Measurements from ENCODE around the gene RELB.

Gene RELB

GRCh38 chr19:44988896-44989556, 12.2 kb upstream of the RELB start:
- Histone ChIP-seq H3K27ac (ENCODE audit: low read length) (no peak overlapping the region), H3K4me1 (ENCODE audit: low read length) (no peaks in the 10 kb centered on the region), H3K27me3 (replicated peaks; ENCODE audit: insufficient read depth, low read length) (no peaks in the 10 kb centered on the region), H3F3A (ENCODE audit: insufficient read depth, low read length) (no peaks in the 10 kb centered on the region), H3K4me2 (ENCODE audit: low read depth, low read length) (no peak overlapping the region), H3K9ac (ENCODE audit: low read length) (no peak overlapping the region), H3K79me2 (ENCODE audit: low read length) (no peaks in the 10 kb centered on the region), H3K36me3 (replicated peaks; ENCODE audit: insufficient read depth, low read length) (no peaks in the 10 kb centered on the region), H3K4me3 (ENCODE audit: low read length) (no peak overlapping the region), H3K9me3 (replicated peaks; ENCODE audit: insufficient read depth, low read length) (no peaks in the 10 kb centered on the region), H3K9me2 (replicated peaks; ENCODE audit: insufficient read depth, low read length) (no peaks in the 10 kb centered on the region), H2AFZ (ENCODE audit: low read length) (no peak overlapping the region), H4K20me1 (ENCODE audit: insufficient read depth, low read length) (no peaks in the 10 kb centered on the region)
- peak; percentile 75 for TF ChIP-seq CTCF (IDR thresholded peaks at IDR 0.05; ENCODE audit: low read length)
- TF ChIP-seq EZH2 (optimal IDR thresholded peaks at IDR 0.05; ENCODE audit: low read depth, low read length) = no peak
- peak; percentile 70 for DNase-seq

DNA sequence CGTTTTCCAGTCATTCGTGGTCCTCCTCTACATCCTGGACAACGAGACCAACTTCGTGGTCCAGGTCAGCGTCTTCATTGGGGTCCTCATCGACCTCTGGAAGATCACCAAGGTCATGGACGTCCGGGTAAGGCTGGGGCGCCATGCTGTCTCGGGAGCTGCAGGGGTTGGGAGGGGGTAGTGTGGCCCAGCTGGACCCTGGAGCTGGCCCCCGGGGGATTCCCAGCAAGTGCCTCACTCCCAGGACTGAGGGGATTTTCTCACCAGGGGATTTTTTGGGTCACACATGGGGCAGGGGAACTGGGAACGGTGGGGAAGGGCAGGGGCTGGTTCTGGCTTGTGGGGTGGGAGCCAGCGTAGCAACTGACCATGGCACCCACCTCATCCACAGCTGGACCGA, 10.8 kb upstream of the RELB start:
- Histone ChIP-seq H3K4me2 (ENCODE audit: low read depth, low read length) (no peak overlapping the region), H3K27me3 (replicated peaks; ENCODE audit: insufficient read depth, low read length) (no peaks in the 10 kb centered on the region), H3K27ac (ENCODE audit: low read length) (no peak overlapping the region), H3K9me3 (replicated peaks; ENCODE audit: insufficient read depth, low read length) (no peaks in the 10 kb centered on the region), H4K20me1 (ENCODE audit: insufficient read depth, low read length) (no peaks in the 10 kb centered on the region), H3K36me3 (replicated peaks; ENCODE audit: insufficient read depth, low read length) (no peaks in the 10 kb centered on the region), H3F3A (ENCODE audit: insufficient read depth, low read length) (no peaks in the 10 kb centered on the region), H3K9ac (ENCODE audit: low read length) (no peak overlapping the region), H3K79me2 (ENCODE audit: low read length) (no peaks in the 10 kb centered on the region), H3K4me3 (ENCODE audit: low read length) (no peak overlapping the region), H3K9me2 (replicated peaks; ENCODE audit: insufficient read depth, low read length) (no peaks in the 10 kb centered on the region), H2AFZ (ENCODE audit: low read length) (no peak overlapping the region), H3K4me1 (ENCODE audit: low read length) (no peaks in the 10 kb centered on the region)
- TF ChIP-seq EZH2 (optimal IDR thresholded peaks at IDR 0.05; ENCODE audit: low read depth, low read length) (no peak), EZH2phosphoT487 (IDR thresholded peaks at IDR 0.05; ENCODE audit: low read length) (no peak), CTCF (IDR thresholded peaks at IDR 0.05; ENCODE audit: low read length) (no peak)
- DNase-seq = no peak

DNA sequence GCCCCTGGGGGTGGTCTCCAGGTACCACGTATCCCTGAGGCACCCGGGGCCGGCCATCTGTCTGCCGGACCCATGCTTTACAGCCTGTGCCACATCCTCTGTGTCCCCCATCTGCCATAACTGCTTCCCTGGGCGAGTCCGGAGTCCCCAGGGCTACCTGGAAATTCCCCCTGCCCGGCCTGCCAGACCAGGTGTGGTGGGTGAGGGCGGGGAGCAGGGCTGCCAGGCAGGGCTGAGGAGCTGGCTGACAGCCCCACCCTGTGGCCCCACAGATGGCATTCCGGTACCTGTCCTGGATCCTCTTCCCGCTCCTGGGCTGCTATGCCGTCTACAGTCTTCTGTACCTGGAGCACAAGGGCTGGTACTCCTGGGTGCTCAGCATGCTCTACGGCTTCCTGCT, 10.3 kb upstream of the RELB start:
- Histone ChIP-seq H3K27me3 (replicated peaks; ENCODE audit: insufficient read depth, low read length) (no peaks in the 10 kb centered on the region), H3K4me2 (ENCODE audit: low read depth, low read length) (no peak overlapping the region), H3K27ac (ENCODE audit: low read length) (no peak overlapping the region), H3K36me3 (replicated peaks; ENCODE audit: insufficient read depth, low read length) (no peaks in the 10 kb centered on the region), H3K9me2 (replicated peaks; ENCODE audit: insufficient read depth, low read length) (no peaks in the 10 kb centered on the region), H3F3A (ENCODE audit: insufficient read depth, low read length) (no peaks in the 10 kb centered on the region), H3K9ac (ENCODE audit: low read length) (no peak overlapping the region), H3K9me3 (replicated peaks; ENCODE audit: insufficient read depth, low read length) (no peaks in the 10 kb centered on the region), H2AFZ (ENCODE audit: low read length) (no peak overlapping the region), H3K4me3 (ENCODE audit: low read length) (no peak overlapping the region), H3K79me2 (ENCODE audit: low read length) (no peaks in the 10 kb centered on the region), H4K20me1 (ENCODE audit: insufficient read depth, low read length) (no peaks in the 10 kb centered on the region), H3K4me1 (ENCODE audit: low read length) (no peaks in the 10 kb centered on the region)
- DNase-seq = no peak
- TF ChIP-seq CTCF (IDR thresholded peaks at IDR 0.05; ENCODE audit: low read length) (no peak), EZH2phosphoT487 (IDR thresholded peaks at IDR 0.05; ENCODE audit: low read length) (no peak), EZH2 (optimal IDR thresholded peaks at IDR 0.05; ENCODE audit: low read depth, low read length) (no peak)
